HG03378 (cell line): ENCODE data around the gene CEP131.

ENCODE experiments used
- ATAC-seq: cut with Tn5 transposase; IDR thresholded peaks from one replicate; pipeline ENCODE4 v1.9.1; 2021; ENCODE audit warnings: mild to moderate bottlenecking, moderate library complexity; ENCODE audit not compliant: unreplicated experiment

CEP131 gene

DNA sequence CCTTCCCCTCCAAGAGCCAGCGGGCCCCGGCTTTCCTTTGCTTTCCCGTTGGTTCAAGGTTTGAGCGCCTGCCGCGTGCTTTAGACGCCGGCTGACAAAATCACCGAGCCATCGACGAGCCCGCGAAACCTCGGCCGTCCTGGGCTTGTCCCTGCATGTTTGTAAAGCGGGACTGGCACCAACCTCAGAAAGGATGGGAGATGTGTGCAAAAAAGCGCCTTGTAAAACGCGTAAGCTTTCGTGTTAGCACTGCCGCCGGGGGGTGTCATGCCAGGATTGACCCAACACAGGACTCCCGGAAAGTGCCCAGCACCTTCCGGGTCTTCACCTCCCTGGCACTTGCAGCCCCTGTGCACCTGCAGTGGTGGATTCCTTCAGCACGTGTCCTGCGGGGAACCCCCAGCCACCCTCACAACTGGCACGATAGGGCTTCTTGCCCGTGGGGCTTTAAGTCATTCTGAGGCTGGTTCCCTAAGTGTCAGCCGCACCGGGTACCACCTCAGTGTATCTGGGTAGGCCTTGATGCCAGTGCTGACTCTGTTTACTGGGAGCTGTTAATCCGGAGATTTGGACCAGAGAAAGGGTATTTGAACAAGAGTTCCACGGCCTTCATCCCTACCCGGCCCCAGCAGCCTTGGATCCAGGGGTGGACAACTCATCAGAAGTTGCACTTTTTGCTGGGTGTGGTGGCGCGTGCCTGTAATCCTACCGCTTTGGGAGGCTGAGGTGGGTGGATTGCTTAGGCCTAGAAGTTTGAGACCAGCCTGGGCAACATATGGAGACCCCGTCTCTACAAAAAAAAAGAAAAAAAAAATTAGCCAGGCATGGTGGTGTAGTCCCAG, 17.2 kb upstream of the CEP131 start:
- no peak for ATAC-seq

DNA sequence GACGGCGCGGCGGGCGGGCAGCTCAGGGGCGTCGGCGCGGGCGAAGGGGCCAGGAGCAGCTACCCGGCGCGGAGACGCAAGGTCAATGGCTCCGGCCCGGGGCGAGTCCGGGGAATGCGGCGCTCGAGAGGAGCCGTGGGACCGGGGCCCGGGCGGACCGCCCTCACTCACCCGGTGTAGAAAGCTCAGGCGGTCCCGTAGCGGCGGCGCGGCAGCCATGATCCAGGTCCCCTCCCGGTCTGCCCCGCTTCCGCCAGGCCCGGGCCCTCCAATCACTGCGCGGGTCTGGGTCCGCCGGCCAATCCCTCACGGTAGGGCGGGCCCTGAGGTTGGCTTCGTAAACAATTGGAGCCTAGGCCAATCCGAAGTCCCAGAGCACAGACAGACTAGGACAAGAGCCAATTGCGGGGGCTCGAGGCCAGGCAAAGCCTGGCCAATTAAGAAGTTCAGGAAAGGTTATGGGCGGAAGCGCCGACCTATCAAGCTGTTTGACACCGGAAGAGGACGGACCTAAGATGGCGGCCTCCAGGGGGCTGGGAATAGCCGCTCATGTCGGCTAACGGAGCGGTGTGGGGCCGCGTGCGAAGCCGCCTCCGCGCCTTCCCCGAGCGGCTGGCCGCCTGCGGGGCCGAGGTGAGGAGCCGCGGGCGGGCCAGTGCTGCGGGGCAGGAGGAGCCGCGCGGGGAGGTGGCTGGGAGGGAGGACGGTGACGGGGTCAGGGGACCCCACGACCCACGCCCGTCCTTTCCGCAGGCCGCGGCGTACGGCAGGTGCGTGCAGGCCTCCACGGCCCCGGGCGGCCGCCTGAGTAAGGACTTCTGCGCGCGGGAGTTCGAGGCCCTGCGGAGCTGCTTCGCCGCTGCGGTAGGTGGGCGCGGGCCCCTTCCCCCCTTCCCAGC, 16.3 kb upstream of the CEP131 start, which contains the start of the genes NDUFAF8 and TEPSIN:
Gene NDUFAF8 (plus strand): TSS at position 504 of the 899 bp plus-strand sequence. CDS start 46 bp downstream, at position 550.
Gene TEPSIN (minus strand): TSS at position 241 of the 899 bp plus-strand sequence. CDS start 22 bp downstream, at position 219.
- peak; percentile 86 for ATAC-seq

DNA sequence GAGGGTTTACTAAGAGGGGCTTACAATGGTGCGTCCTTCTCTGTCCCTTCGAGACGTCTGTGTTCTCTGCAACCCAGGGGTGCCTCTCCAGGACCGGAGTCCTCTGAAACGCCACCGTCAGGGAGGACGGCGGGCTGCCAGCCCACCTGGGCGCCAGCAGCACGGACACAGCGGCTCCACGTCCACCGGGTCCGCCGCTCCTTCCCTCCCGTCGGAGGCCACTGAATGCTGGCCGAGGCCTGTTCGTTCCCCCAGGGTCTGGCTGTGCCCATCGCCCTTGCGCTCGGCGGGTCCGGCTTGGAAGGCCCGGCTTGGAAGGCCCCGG, 15.7 kb upstream of the CEP131 start:
- ATAC-seq: peak; percentile 9

DNA sequence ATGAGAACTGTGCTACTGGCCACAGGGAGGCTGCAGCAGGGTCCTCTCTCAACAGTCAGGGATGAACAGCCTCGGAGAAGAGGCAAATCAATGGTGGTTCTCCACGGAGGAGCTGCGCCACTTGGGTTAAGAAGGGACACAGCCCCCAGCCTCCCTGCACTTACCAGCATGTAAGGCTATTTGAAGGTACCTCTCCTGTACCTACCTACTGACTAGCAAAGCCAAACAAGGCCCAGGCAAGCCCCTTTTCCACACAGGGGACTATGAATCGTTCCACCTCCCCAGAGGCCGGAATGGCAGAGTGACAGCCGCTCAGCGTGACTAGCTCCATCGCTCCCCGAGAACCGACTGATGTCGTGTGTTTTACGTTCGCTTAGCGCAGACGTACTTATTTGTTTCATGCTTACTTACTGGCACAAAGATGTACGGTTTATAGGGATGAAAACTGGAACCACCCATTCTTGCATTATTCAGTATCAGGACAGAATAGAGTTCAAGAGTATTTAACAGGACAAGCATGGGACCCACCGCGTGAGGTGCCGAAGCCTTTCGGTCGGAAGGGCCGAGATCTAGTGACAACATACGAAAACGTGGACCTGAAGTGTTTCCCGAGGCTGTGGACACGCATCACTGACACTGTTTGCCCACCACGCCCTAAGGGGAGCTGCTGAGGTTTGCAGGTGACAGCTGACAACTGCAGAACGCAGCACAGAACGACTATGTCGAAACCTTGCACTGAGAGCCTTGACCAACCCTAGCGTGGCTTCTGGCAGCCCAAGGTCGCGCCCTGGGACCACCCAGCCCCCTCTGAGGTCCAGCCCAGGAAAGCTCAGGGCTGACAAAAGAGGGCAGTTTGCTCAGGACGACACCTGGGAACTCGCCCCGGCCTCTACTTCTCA, 15.1 kb upstream of the CEP131 start:
- no peak for ATAC-seq

DNA sequence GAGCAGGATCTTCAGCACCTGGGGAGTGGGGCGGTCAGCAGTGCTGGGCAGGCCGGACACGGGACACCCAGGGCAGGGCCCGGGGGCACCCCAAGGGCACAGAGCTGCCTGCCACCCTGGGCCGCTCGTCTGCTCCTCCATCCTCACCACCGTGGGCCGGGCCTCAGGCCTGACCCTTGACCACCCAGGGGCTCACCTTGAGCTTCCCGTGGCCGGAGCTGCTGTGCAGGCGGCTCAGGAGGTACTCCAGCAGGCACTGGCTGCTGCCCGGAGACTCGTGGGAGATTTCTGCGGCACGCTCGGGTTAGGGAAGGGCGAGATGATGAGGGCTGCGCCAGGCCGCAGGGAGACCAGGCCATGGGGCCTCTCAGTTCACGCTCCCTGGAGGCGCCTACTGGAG, 14.0 kb upstream of the CEP131 start:
- no peak for ATAC-seq

DNA sequence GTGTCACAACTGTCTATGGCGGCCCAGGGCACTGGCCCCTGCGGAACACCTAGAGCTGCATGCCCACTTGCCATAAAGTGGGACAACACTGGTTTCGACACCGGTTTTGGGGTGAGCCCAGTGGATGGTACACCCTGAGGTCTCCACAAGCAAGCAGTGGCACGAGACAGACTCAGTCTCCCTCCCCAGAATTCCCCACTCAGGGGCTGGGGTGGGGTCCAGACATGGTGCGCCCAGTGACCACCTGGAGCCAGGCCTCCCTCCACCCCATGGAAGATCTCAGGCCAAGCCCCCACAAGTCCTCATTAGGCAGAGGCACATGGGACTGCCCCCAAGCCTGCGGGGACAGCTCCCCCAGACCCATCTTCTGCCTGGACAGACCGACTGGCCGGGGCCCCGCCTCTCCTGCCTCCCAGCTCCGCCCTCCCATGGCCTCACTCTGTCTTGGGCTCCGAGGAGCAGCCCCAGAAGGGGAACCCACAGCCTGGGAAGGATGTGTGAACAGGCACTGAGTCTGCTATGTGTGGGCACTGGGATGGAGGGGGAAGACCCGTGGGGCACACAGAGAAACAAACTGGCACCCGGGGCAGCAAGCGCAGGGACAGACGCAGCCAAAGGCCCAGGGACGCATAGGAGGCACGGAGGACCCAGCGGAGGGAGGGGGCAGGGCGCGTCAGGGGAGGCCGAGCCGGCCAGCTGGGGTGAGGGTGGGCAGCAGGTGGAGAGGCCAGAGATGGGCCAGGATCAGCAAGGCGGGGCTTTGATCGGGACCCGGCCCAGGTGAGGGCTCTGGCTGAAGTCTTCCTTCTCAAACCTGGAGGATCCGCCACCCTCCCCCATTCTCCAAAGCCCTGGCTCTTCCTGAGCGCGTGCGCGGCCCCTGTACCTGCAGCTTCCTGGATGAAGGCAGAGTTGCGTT, 13.3 kb upstream of the CEP131 start:
- ATAC-seq: no peak

DNA sequence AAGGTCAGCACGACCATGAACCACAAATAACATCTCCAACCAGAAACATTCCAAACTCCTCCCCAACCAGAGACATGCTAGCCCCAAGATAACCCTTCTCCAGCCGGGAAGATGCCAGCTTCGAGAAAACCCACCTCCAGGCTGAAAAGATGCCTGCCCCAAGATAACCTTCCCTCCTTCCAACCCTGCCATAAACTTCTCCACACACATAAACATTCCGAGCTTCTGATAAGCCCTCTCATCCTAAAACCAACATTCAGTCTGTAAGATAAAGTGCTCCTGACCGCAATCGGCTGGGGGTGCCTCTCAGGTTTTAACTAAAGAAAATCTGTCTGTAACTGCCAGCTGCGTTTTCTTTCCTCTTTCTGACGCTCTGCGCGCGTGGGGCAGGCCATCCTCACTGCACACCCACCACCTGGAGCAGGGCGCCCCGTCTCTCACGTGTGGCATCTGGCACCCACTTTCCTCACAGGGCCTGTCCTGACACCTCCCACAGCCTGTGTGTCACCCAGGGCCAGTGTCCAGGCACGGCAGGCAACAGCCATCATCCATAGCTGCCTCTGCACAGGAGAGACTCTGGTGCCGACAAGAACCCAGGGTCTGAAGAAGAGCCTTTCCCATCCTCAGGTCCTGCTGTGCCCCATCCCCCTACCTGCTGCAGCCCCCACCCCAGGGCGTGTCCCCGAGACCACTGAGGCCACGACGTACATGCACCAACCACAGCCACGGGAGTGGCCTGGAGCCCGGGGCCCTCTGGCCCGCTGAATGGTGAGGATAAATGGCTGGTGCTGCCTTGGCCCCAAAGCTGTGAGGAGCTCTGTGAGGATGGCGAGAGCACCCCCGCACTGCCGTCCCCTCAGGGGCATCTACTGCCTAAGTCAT, 12.4 kb upstream of the CEP131 start:
- no peak for ATAC-seq

DNA sequence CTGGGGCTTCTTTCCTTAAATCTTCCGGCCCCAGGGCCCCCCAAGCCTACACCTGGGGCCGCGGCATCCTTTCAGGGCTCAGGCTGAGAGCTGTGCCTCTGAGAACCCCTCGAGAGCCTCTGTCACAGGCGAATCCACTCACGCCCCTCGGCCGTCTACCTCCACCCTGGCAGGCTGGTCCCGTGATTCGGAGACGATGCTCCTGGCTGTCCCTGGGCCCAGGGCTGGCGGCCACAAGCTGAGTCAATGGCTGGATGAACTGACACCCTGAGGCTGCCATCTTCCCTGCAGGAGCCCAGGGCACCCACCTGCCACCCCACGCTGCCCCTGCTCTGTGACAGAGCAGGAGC, 11.7 kb upstream of the CEP131 start:
- ATAC-seq: no peak

DNA sequence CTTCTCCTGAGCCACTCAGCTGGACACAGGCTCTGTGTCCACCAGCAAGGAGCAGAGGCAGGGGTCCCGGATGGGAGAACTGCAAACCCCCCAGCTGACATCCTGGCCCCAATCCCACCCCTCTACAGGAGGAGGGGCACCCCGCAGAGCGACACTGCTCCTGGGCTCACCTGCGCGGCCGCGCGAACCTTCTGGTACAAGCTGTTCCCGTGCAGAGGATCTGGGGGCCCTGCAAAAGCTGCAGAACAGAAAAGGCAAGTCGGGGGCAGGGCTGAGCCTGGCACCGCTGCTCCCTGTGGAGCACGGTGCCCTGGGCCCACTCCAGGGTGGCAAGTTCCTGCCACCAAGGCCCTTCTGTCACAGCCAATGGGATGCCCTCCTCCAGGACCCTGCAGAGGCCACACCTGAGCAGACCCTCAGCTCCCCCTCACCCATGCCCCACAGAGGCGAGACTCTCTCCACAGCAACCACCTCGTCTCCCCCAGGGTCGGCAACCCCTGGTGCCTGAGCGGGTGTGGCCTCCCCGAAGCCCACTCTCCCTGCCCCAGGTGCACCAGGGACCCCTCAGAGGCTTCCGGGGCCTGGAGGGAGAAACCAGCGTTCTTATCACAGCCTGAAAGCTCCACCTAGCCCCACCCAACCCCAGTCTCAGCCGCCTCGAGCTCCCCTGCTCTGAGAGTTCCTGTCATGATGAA, 11.2 kb upstream of the CEP131 start:
- ATAC-seq: no peak

DNA sequence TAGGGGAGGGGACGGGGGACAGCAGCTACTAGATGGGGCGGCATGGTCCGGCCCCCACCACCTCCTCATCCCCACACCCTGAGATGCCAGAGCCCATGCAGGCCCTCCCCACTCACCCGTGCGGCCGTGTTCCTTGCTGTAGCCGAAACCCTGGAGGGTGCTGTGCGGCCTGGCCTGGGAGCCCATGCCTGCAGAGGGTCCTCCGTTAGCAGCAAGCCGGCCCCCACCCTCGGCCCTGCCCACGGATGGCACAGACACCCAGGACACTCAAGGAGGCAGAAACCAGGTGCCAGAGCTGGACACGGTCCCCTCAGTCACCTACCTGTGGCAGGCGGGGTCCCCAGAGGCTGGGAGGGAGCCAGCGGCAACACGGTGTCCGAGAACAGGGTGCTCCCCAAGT, 10.6 kb upstream of the CEP131 start:
- ATAC-seq: no peak

DNA sequence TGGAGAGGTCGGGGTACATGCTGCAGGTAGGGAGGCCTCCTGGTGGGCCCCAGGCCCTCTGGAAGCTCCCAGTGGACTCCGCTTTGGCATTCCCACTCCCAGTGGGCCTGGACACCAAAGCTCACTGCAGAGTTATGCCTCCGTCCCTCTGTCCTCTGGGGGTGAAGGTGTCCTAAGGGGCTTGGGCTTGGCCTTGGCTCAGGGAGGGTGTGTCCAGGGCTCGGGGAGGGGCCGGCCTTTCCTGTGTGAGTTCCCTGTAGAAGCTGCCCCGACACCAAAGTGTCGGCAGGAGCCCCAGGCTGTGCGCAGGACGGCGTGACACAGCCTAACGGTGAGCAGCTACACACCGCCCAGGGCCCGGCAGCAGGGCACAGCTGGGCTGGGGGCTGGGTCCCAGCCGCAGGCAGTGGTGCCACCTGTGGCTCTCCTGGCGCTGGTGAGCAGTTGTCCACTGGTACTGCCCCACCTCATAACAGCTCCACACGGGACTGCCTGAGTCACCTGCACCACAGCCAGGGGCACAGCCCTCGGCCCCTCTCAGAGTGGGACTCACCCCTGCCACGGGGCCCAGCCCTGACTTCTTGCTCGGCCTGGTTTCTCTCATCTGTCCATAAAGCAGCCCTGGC, 10.0 kb upstream of the CEP131 start:
- no peak for ATAC-seq

DNA sequence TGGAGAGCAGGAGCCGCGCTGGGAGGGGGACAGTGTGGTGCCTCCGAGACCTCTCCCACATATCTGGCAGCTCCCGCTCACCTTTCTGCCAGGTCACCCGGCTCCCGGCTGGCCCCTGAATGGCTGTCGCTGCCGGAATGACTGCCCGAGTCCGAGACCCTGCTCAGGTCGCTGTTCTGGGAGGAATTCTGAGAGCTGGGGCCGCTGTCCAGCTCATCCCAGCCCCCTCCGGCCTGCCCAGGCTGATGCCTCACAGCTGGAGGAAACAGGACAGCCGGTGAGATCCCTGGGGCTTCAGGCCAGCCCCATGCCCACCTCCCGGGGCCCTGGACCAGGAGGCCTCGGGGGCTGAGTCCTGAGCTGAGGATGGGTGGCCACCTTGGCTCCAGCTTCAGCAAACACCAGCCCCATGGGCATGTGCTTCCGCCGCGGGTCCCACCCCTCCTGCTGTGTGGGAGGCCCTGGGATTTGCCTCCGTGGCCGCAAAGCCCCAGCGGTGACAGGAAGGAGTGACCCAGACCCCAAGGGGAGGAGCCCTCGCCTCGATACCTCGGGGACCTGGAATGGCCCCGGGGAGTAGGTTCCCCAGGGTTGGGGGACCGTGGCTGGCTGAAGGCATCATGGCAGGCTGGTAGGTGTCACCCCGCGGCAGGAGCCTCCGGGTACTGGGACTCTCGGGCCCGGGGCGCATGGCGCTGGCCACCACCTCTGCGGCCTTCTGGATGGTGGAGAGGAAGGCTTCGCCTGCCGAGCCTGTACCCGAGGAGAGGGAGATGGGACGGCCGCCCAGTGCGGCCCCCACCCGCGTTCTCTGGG, 9.2 kb upstream of the CEP131 start:
- ATAC-seq: no peak

DNA sequence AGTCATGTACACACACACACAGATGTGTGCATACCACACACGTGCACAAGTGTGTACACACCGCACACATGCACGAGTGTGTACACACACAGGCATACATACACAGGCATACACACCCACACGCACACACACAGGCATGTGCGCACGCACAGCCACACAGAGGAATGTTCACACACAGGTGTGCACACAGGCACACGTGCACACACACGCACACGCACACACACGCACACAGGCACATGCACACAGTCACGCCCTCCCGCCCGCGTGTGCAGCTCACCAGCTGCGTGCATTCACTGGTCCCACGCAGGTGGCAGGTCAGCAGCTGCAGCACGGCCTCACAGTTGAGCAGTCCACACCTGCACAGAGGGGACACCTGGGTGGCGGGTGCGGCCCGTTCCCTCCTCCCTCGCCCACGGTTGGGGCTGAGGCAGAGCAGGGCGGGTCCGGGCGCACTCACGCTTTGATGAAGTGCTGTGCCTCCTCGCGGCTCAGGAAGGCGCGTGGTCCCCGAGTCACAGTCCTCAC, 8.4 kb upstream of the CEP131 start:
- ATAC-seq: no peak

DNA sequence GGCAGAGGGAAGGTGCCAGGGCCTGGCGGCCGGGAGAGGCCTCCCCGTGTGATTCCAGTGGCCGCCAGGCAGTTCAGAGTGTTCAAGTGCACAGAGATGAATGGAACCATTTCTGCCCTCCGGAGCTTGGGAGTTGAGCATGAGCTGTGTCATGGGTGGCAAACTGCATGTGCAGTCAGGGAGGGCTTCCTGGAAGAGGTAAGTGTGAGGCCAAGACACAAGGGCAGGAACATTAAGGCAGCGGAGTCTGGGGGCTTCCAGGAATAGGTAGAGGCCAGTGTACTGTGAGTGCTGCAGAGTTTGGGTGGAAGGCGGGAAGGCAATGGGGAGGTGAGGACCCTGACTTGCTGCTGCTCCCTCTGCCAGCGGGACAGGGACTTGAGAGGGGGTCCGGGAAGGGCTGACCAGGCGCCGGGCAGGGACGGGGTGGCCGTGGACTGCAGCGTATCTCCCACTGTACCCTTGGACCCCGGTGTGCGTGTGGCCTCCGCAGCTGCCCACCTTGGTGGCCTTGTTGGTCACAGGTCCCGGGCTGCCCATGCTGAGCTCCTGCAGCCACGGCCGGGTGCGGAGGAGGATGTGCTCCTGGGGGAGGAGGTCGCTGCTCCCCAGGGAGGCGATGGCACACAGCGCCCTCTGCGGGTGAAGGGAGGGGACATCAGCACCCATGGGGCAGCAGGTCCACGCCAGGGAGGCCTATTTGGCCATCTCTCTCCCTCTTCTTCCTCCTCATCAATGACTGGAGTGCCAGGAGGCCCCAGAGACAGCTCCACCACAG, 7.5 kb upstream of the CEP131 start:
- no peak for ATAC-seq

DNA sequence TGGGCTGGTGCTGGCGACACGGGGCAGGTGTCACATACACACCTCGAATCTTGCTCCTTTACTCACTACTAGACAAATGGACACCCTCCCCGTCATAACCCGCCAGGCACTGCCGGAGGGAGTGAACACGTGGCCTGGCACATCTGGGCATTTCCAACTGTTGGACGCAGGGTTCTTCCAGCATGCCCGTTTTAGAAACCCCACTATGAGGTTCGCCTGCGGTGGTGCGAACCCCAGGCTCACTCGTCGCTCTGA, 6.8 kb upstream of the CEP131 start:
- no peak for ATAC-seq
